Raji (cell line): ENCODE results near the gene OR6J1.

Experiments
- POLR2A ChIP-seq: IDR thresholded peaks from 2 replicates; pipeline ENCODE4 v1.6.1; 2011; ENCODE audit warnings: low read depth, low read length, control low read depth; ENCODE audit not compliant: insufficient read depth

Gene OR6J1

DNA sequence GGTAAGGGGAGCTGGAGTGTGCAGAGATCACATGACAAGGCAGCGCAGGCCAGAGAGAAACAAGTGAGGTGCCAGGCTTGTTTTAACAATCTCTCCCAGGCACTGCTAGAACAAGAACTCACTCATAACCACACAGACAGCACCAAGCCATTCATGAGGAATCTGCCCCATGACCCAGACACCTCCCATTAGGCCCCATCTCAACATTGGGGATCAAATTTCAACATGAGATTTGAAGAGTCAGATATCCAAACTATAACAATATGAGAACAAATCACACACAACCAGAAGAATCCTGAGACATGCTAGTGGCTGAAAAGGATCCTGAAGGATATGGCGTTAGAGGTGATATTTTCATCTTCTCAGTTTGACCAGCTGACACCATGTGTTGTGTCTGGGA is 21.9 kb downstream of the OR6J1 start:
- no peak for TF ChIP-seq POLR2A

DNA sequence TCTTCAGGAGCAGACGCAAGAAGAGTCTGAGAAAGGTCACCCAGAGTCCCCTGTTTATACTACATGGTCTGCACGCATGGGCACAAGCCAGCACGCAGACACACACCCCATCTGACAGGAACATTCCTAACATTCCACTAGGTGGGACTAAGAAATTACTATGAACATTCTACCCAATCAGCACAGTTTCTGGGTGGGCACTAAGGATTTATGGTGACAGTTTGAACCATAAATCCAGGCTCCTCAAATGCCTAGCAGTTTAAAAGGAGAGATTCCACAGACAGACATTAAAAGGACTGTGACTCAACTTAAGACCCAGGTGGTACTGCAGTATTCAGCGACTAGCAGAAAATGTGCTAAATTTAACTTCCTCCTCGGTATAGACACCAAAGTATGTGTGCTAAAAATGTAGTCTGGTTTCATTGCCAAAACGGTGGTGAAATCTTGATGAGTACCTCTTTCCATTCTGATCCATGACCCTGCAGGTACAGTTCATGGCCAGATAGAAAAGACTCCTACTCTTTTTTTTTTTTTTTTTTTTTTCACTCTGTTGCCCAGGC is 29.8 kb downstream of the OR6J1 start:
- TF ChIP-seq POLR2A: no peak

DNA sequence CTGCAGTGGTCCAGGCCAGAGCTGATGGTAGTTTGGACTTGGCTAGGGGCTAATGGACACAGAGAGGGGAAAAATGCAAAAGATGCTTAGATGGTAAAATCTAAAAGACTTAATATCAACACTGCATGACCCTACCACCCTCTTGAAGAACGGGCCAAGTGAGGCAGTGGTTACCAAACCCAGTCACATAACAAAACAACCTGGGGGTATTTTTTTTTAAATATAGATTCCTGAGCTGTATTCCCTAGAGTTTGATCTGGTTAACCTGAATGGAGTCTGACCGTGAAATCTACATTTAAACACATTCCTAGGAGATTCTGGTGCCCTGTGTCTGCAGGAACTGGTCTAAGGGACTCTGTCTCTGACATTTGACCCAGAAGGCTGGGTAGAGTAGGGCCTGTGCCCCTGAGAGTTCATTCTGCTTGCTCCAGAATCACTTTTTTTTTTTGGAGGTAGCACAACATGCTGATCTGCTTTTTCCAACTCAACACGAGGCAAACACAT is 30.4 kb downstream of the OR6J1 start:
- no peak for TF ChIP-seq POLR2A

DNA sequence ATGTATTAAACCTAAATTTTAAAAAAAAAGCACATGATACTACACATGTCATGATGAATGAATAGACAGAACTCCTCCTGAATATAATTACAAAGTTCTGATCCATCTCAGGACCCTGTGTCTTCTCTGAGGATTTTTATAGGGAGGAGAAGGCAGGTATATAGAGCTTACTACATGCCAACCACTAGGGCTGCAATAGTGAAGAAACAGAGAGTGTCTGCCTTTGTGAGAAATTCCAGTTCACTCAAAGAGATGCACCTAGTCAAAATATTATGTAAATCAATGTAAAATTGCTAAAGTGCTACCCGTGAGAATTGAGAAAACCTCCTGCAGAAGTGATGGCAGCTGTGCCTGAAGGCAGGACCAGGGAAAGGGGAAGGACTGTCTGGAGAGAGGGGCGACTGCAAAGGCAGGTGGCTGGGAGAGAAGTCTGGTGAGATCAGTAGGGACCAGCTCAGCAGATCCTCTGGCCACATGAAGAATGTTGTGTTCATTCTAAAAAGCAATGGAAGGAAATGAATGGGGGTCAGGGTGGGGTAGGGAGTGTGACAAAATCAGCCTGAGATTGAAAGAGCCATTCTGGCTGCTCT is 31.0 kb downstream of the OR6J1 start:
- TF ChIP-seq POLR2A: no peak

- no peak for TF ChIP-seq POLR2A
Observed at GRCh38 chr14:22610931-22611330, 33.2 kb downstream of the OR6J1 start.

DNA sequence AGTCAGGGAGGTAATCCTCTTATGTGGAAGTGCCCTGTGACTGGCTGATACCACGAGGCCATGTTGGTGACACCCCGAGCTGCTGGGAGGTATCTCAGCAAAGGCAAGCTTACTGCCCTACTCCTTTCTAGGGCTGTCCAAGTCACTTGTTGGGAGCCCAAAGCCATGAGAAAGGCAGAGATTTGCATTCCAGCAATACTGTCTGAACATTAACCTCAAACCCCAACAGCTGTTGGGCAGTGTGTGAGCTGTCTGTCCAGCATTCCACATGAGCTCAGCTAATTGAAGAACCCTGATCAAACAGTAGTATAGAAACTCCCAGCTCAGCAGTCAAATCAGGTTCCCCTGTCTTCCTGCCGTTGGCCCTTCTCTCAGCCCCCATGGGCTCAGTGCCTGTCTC is 36.9 kb downstream of the OR6J1 start:
- TF ChIP-seq POLR2A: no peak

GRCh38 chr14:22606380-22606779 is 37.8 kb downstream of the OR6J1 start:
- TF ChIP-seq POLR2A: no peak

DNA sequence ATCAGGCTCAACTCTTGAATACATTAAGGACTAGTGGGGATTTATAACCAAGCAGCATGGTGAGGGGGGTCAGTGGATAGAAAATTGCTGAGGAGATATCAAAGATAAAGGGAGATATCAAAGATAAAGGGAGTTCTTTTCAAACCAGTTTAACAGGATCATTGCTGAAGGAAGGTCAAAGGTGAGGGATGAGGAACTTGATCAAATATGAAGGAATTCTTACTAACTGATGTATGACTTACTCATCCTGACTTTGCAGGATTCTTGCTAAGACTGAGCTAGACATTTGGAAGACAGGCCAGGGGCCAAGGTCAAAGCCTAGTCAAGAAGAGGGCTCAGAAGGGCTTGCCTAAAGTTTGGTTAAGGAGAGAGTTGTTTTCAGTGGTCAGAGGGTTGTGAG is 41.3 kb downstream of the OR6J1 start:
- TF ChIP-seq POLR2A: no peak

DNA sequence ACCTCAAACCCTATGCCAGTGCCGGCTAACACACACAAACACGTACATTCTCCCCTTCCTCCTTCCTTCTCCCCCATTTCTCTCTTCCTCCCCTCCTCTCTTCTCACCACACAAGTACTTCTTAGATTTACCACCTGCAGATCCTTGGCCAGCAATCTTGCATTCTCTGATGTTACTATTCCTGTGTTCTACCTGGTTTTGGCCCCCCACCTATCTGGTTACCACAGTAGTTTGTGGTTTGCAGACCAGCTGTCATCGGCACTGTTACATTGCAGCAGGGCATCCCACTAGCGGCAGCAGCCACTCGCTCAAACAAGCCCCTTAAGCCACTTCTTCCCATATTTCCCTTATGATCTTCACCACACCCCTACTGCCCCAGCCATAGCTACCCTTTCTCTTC is 42.2 kb downstream of the OR6J1 start:
- TF ChIP-seq POLR2A: no peak

DNA sequence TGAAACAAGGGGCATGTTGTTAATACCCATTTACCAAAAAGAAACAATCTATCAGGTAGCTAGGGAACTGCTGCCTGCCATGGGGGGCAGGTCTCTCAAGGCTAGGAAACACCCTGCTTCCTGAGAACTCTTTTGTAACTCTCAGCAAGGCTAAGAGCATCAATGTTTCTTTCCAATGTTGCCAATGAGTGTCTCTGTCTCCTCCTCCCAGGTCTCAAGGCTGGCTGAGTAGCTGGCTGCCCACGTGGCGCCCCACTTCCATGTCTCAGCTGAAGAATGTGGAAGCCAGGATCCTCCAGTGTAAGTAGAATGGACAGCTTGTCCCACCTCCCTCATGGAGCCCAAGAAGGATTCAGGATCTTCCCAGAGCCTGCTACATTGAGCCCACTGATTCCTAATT is 42.7 kb downstream of the OR6J1 start:
- no peak for TF ChIP-seq POLR2A

DNA sequence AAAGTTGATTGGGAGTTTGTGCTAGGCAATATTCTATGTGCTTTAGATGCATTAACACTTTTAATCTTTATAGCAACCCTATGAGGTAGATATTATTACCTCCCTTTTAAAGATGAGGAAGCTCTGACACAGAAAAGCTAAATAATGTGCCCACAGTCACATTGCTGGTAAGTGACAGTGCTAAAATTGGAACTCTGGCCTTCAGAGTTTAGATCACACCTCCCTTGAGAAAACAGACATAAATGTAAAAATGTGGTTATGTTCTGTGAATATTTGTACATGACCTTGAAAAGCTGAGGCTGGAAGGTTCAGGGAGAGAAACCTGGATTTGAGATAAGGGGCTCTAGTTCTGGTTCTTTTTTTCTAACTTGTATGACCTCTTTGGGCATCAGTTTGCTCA is 44.1 kb downstream of the OR6J1 start:
- TF ChIP-seq POLR2A: no peak

GRCh38 chr14:22599349-22599748 is 44.8 kb downstream of the OR6J1 start:
- TF ChIP-seq POLR2A: no peak

DNA sequence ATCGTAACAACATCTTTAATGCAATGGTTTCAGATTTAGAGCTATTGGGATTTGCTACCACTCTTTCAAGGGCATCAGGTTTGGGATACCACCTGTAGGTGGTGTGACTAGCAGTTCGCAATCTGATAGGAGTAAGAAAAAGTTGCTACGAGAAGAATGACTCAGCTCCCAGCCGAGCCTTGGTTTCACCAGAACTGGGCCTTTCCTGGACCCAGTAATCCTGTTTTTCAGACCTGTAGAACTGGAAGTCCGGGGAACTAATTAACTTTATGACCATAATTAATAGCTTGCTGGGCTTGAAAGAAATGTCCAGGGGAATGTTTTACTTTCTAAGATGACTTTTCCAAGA is 45.3 kb downstream of the OR6J1 start:
- no peak for TF ChIP-seq POLR2A

GRCh38 chr14:22598099-22598895 is 45.9 kb downstream of the OR6J1 start, which contains the start of gene ABHD4:
TSS of gene ABHD4 (plus strand) at chr14:22598300. CDS start at chr14:22598307, 7 bp downstream.
- TF ChIP-seq POLR2A: peak; percentile 60; the same call in 1 of the 2 replicates

DNA sequence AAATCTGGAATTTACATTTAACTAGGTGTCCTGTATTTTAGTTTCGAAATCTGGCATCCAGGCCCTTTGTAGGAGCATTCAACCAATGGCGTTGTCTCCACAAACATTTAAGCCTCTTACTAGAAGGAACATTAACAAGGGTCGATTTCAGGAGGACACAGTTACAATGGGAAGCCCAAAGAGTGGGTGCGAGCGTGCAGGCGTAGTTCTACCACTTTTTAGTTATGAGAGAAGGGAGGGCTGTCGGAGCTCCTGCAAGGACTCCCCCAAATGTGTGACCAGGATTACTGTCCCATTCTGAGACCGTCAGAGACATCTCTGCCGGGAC is 46.4 kb downstream of the OR6J1 start:
- no peak for TF ChIP-seq POLR2A

- no peak for TF ChIP-seq POLR2A
Observed at GRCh38 chr14:22597265-22597664, 46.9 kb downstream of the OR6J1 start.
